Naive thymus-derived CD8-positive, alpha-beta T cell (primary cell): ENCODE results near the gene KRTAP5-8. TPM values are rescaled to one million over a fixed set of nuclear protein-coding genes. Genes with fewer than 3 reads are reported as not detected.
"Not testable (repeated sequence)": the region's sequence is repeated elsewhere in the genome, so short reads cannot be mapped to it uniquely, and the experiment has no call there.

Source experiments
- ATAC-seq, 2 donors: fragments of 150-1000 bp; cut with Tn5 transposase in 1 of 2; sonication (Bioruptor Pico), chemical (Tn5 transposase) in 1 of 2; 1 replicate in 1 of 2; 2 replicates in 1 of 2; pipeline ENCODE4 v1.10.0; 2021; ENCODE audit warnings: mild to moderate bottlenecking in 2 of 2, moderate library complexity in 2 of 2
- POLR2A ChIA-PET: fragments of 350-600 bp; sonication (Branson Sonifier 250); formaldehyde crosslinking; loops from one replicate; lab custom pipeline; 2021; ENCODE audit warnings: antibody characterized with exemption; lab: Charles Lee
- DNase-seq, 10 donors: peaks; one replicate each; pipeline versions ENCODE4 v3.0.0 to v3.0.0-alpha.2; 2020 to 2022
- H3K27ac Mint-ChIP-seq, 10 donors: one replicate each; pipeline ENCODE4 v1.8.0; 2020 to 2022; ENCODE audit warnings: mild to moderate bottlenecking in 10 of 10, mixed read lengths in 10 of 10, moderate library complexity in 4 of 10, inconsistent platforms in 1 of 10
- H3K27me3 Mint-ChIP-seq, 5 donors: one replicate each; pipeline ENCODE4 v1.8.0; 2021 to 2022; ENCODE audit warnings: mixed read lengths in 5 of 5
- H3K36me3 Mint-ChIP-seq, 3 donors: one replicate each; pipeline ENCODE4 v1.8.0; 2020 to 2022; ENCODE audit warnings: mixed read lengths in 3 of 3, mild to moderate bottlenecking in 2 of 3, inconsistent platforms in 1 of 3
- H3K4me1 Mint-ChIP-seq, 4 donors: one replicate each; pipeline ENCODE4 v1.8.0; 2021 to 2022; ENCODE audit warnings: mixed read lengths in 4 of 4
- H3K4me3 Mint-ChIP-seq, 10 donors: one replicate each; pipeline ENCODE4 v1.8.0; 2020 to 2022; ENCODE audit warnings: mild to moderate bottlenecking in 10 of 10, mixed read lengths in 10 of 10, moderate library complexity in 6 of 10, inconsistent platforms in 1 of 10
- H3K9me3 Mint-ChIP-seq, 9 donors: one replicate each; pipeline ENCODE4 v1.8.0; 2020 to 2022; ENCODE audit warnings: mixed read lengths in 9 of 9, mild to moderate bottlenecking in 3 of 9, inconsistent platforms in 1 of 9, moderate library complexity in 1 of 9
- polyA plus RNA-seq, 3 donors: library from polyadenylated mRNA; unstranded; fragments of 300-500 nt; fragmentation: Illumina TruSeq; gene quantifications; one replicate each; pipeline ENCODE4 v1.2.3, GENCODE V29; 2021
- total RNA-seq, 8 experiments: library from RNA in 2 of 8; stranded (reverse) in 2 of 8; gene quantifications; one replicate each; pipeline ENCODE4 v1.2.3 and lab custom pipeline; 2021 to 2026

Gene KRTAP5-8
- total and polyA plus RNA-seq, 5 experiments from 2014 or later, result 0.42 TPM; not detected in 4

DNA sequence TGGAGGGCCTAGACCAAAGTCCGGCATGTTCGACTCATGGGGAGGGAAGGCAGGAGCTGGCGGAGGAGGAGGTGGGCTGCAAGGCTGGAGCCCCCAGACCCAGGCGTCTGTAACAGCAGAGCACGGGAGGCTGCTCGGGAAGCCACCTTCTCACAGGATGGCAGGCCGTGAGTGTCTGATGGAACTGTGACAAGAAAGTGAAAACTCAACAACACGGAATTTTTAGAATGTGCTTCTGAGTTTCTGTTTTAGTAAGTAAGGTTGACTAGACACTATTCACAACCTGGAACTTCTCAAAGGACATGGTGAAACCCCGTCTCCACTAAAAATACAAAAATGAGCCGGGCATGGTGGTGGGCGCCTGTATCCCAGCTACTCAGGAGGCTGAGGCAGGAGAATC is 2.1 kb downstream of the KRTAP5-8 start:
- H3K27me3 Mint-ChIP-seq, H3K4me3 Mint-ChIP-seq, POLR2A ChIA-PET, H3K27ac Mint-ChIP-seq, ATAC-seq, DNase-seq, H3K36me3 Mint-ChIP-seq: not testable (repeated sequence)
- Mint-ChIP-seq H3K4me1 (peaks cover 14 to 18% (median 15%) of the 10 kb centered on the region in 4 donors), H3K9me3 (peaks cover 0 to 12% (median 5%) of the 10 kb centered on the region in 9 donors)

GRCh38 chr11:71540521-71541304 is 2.9 kb downstream of the KRTAP5-8 start:
- H3K4me3 Mint-ChIP-seq, DNase-seq, H3K36me3 Mint-ChIP-seq, POLR2A ChIA-PET, H3K27me3 Mint-ChIP-seq, ATAC-seq: not testable (repeated sequence)
- Mint-ChIP-seq H3K27ac (peak overlapping the region in 1 of 10 donors; percentile 5), H3K4me1 (peaks cover 14 to 18% (median 15%) of the 10 kb centered on the region in 4 donors), H3K9me3 (peaks cover 0 to 12% (median 5%) of the 10 kb centered on the region in 9 donors)

GRCh38 chr11:71542382-71542781 is 4.6 kb downstream of the KRTAP5-8 start:
- H3K4me1 Mint-ChIP-seq, result peaks cover 14 to 24% (median 15%) of the 10 kb centered on the region in 4 donors
- peaks cover 0 to 3% (median 0%) of the 10 kb centered on the region in 3 donors for H3K36me3 Mint-ChIP-seq
- peaks cover 0 to 21% (median 5%) of the 10 kb centered on the region in 9 donors for H3K9me3 Mint-ChIP-seq
- no peak for ATAC-seq
- no peak for DNase-seq
- H3K27me3 Mint-ChIP-seq, result peaks cover 2 to 12% (median 6%) of the 10 kb centered on the region in 5 donors
- POLR2A ChIA-PET, result no interaction called here
- H3K27ac Mint-ChIP-seq, result peak overlapping the region in 1 of 10 donors; percentile 18
- H3K4me3 Mint-ChIP-seq, result no peak overlapping the region

- H3K9me3 Mint-ChIP-seq, result peaks cover 0 to 21% (median 5%) of the 10 kb centered on the region in 9 donors
- peaks cover 4 to 19% (median 12%) of the 10 kb centered on the region in 5 donors for H3K27me3 Mint-ChIP-seq
- ATAC-seq (no peak), DNase-seq (no peak)
- H3K36me3 Mint-ChIP-seq, result peaks cover 0 to 3% (median 0%) of the 10 kb centered on the region in 3 donors
- POLR2A ChIA-PET, result no interaction called here
- H3K4me3 Mint-ChIP-seq, result peak overlapping the region in 2 of 10 donors; percentile 15 to 39
- peaks cover 14 to 24% (median 15%) of the 10 kb centered on the region in 4 donors for H3K4me1 Mint-ChIP-seq
- H3K27ac Mint-ChIP-seq, result peak overlapping the region in 2 of 10 donors; percentile 18 to 52
These were observed 5.3 kb downstream of the KRTAP5-8 start for GRCh38 chr11:71542879-71543777.

DNA sequence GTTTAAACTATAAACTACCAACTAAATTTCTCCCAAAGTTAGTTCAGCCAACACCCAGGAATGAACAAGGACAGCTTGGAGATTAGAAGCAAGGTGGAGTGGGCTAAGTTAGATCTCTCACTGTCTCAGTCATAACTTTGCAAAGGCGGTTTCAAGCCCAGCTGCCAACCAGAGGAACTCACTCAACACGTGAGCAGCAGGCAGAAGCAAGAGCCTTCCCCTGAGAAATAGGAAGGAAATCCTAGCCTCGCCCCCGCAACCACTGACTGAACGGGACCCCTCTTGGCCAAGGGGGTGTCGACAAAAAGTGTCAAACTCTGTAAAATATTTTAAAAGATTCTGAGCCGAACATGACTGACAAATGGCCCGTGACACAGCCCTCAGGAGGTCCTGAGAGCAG is 6.0 kb downstream of the KRTAP5-8 start:
- POLR2A ChIA-PET, result no interaction called here
- H3K36me3 Mint-ChIP-seq, result peaks cover 0 to 3% (median 0%) of the 10 kb centered on the region in 3 donors
- DNase-seq, result peak in 1 of 10 donors; percentile 15
- H3K9me3 Mint-ChIP-seq, result peaks cover 0 to 21% (median 5%) of the 10 kb centered on the region in 9 donors
- no peak overlapping the region for H3K4me3 Mint-ChIP-seq
- peaks cover 14 to 24% (median 15%) of the 10 kb centered on the region in 4 donors for H3K4me1 Mint-ChIP-seq
- peak in 1 of 2 donors; percentile 65 for ATAC-seq
- peak overlapping the region in 2 of 10 donors; percentile 12 to 18 for H3K27ac Mint-ChIP-seq
- H3K27me3 Mint-ChIP-seq, result peaks cover 4 to 26% (median 17%) of the 10 kb centered on the region in 5 donors

GRCh38 chr11:71544525-71545214 is 6.8 kb downstream of the KRTAP5-8 start:
- peak overlapping the region in 1 of 10 donors; percentile 18 for H3K27ac Mint-ChIP-seq
- H3K4me1 Mint-ChIP-seq, result peaks cover 14 to 24% (median 15%) of the 10 kb centered on the region in 4 donors
- DNase-seq (no peak), ATAC-seq (no peak)
- H3K36me3 Mint-ChIP-seq, result peaks cover 0 to 3% (median 0%) of the 10 kb centered on the region in 3 donors
- peaks cover 0 to 21% (median 5%) of the 10 kb centered on the region in 9 donors for H3K9me3 Mint-ChIP-seq
- POLR2A ChIA-PET, result no interaction called here
- H3K4me3 Mint-ChIP-seq, result peak overlapping the region in 1 of 10 donors; percentile 4
- H3K27me3 Mint-ChIP-seq, result peaks cover 8 to 34% (median 24%) of the 10 kb centered on the region in 5 donors

- H3K27ac Mint-ChIP-seq, result no peak overlapping the region
- ATAC-seq, result no peak
- POLR2A ChIA-PET, result no interaction called here
These were observed 7.7 kb downstream of the KRTAP5-8 start for GRCh38 chr11:71545405-71545966.

GRCh38 chr11:71548120-71548519 is 10.3 kb downstream of the KRTAP5-8 start, which contains the start of gene KRTAP5-9:
Gene KRTAP5-9, plus strand, starts transcription at chr11:71548420. Its CDS starts 238 bp downstream, at chr11:71548658.
- H3K9me3 Mint-ChIP-seq, result peaks cover 0 to 9% (median 0%) of the 10 kb centered on the region in 9 donors
- ATAC-seq, result no peak
- H3K4me1 Mint-ChIP-seq, result peaks cover 11 to 22% (median 14%) of the 10 kb centered on the region in 4 donors
- no peaks in the 10 kb centered on the region for H3K36me3 Mint-ChIP-seq
- no peak for DNase-seq
- peak within 1 kb of the TSS in 2 of 10 donors; percentile 5 to 83 for H3K27ac Mint-ChIP-seq
- peak within 1 kb of the TSS in 1 of 10 donors; percentile 46 for H3K4me3 Mint-ChIP-seq
- peaks cover 4 to 39% (median 26%) of the 10 kb centered on the region in 5 donors for H3K27me3 Mint-ChIP-seq
- POLR2A ChIA-PET, result no interaction called here

More at GRCh38 chr11:71545405-71545966, 7.7 kb downstream of the KRTAP5-8 start:
- H3K4me1 Mint-ChIP-seq, result peaks cover 14 to 24% (median 15%) of the 10 kb centered on the region in 4 donors
- peaks cover 0 to 18% (median 5%) of the 10 kb centered on the region in 9 donors for H3K9me3 Mint-ChIP-seq
- H3K27me3 Mint-ChIP-seq, result peaks cover 8 to 39% (median 26%) of the 10 kb centered on the region in 5 donors
- no peak for DNase-seq
- H3K36me3 Mint-ChIP-seq, result peaks cover 0 to 3% (median 0%) of the 10 kb centered on the region in 3 donors
- H3K4me3 Mint-ChIP-seq, result no peak overlapping the region

GRCh38 chr11:71548716-71549151 is 10.9 kb downstream of the KRTAP5-8 start:
- H3K36me3 Mint-ChIP-seq, result no peaks in the 10 kb centered on the region
- DNase-seq, result no peak
- peaks cover 7 to 16% (median 8%) of the 10 kb centered on the region in 4 donors for H3K4me1 Mint-ChIP-seq
- ATAC-seq, result no peak
- H3K27me3 Mint-ChIP-seq, result peaks cover 4 to 39% (median 28%) of the 10 kb centered on the region in 5 donors
- H3K9me3 Mint-ChIP-seq, result peaks cover 0 to 9% (median 0%) of the 10 kb centered on the region in 9 donors
- peak overlapping the region in 1 of 10 donors; percentile 83 for H3K27ac Mint-ChIP-seq
- H3K4me3 Mint-ChIP-seq, result peak overlapping the region in 1 of 10 donors; percentile 46
- POLR2A ChIA-PET, result no interaction called here

GRCh38 chr11:71551711-71552110 is 13.9 kb downstream of the KRTAP5-8 start:
- Mint-ChIP-seq H3K9me3 (peaks cover 0 to under 1% (median 0%) of the 10 kb centered on the region in 9 donors), H3K27me3 (peaks cover 9 to 34% (median 21%) of the 10 kb centered on the region in 5 donors), H3K36me3 (no peaks in the 10 kb centered on the region), H3K4me3 (no peak overlapping the region), H3K27ac (no peak overlapping the region), H3K4me1 (no peaks in the 10 kb centered on the region)
- POLR2A ChIA-PET, result no interaction called here
- DNase-seq (no peak), ATAC-seq (no peak)

DNA sequence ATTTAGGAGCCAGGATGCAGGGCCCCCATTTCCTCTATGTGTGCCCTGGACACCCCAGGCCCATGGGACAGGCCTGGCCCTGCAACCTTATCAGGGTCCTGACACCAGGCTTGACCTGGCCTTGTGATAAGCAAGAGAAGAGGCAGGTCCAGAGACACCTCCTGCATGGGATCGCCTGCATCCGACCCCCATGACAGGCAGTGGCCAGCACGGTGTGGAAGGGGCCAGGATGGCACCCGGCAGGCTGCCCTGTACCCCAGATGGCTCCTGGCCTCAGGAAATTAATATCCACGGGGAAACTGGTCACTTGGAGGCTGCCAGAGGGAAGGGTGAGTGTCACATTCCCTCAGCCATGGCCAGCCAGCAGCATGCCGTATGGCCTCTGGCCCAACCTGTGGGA is 17.2 kb downstream of the KRTAP5-8 start:
- Mint-ChIP-seq H3K27ac (no peak overlapping the region), H3K9me3 (no peaks in the 10 kb centered on the region), H3K36me3 (no peaks in the 10 kb centered on the region), H3K4me3 (no peak overlapping the region), H3K27me3 (peaks cover 9 to 20% (median 11%) of the 10 kb centered on the region in 5 donors), H3K4me1 (no peaks in the 10 kb centered on the region)
- ATAC-seq (no peak), DNase-seq (no peak)
- POLR2A ChIA-PET, result no interaction called here
